ENCODE data around the gene ZDHHC9. TPM values are rescaled to one million over a fixed set of nuclear protein-coding genes. Genes with fewer than 3 reads are reported as not detected.

The ZDHHC9 gene
- total RNA-seq, 2 donors from 2014 or later = 12.7 to 12.9 TPM

DNA sequence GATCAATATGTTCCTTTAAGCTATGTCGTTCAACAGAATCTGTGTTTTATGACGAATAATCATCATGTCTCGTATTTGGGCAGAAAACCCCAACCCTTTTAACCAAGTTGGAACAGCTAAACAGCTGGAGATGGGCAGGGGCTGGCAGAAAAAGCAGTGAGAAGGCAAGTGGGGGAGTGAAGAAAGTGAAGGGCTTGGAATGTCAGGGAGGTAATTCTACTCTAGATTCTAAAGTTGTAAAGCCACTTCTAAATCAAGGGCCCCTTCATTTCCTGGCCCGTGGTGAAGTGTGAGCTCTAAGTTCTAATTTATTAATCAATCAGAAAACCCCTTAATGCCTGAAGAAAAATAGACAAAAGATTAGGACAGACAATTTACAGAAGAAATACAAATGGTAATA, 43.5 kb downstream of the ZDHHC9 start:
- no peaks in the 10 kb centered on the region for H3K27me3 ChIP-seq
- no peaks in the 10 kb centered on the region for H3K9me3 ChIP-seq
- ATAC-seq (no peak), DNase-seq (no peak)
- no peaks in the 10 kb centered on the region for H3K4me1 ChIP-seq
- WGBS, 2 donors = 85 to 96% methylated on average over 4 of the region's 4 CpGs
- H3K27ac ChIP-seq = no peak overlapping the region
- no peak for TF ChIP-seq POLR2A (IDR thresholded peaks at IDR 0.05)
- no peak for TF ChIP-seq CTCF (IDR thresholded peaks at IDR 0.05)
- no peaks in the 10 kb centered on the region for H3K36me3 ChIP-seq (replicated peaks in 1 of 2; ENCODE audit: insufficient read depth in 1 of 2, low read depth in 2 of 2)
- no peak overlapping the region for H3K4me3 ChIP-seq
- intact Hi-C loops (cut with DNase I) = no loop called here

DNA sequence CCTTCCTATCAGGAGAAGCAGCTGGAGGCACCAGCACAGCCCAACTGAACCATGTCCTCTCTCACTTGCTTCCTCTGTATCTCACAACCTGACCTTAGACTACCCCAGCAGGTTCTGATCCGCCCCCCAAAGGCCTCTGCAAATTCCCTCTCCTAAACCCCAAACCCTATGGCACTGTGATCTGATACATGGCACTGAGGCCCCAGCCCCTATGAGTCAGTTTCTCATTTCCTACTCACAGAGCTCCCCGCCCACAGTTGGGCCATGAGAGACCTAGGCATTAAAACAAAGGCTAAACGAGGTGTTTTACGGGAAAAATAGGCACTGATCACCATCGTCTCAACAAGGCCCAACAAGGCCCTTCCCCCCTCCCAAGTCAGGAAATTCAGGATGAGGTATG, 44.8 kb downstream of the ZDHHC9 start:
- no peaks in the 10 kb centered on the region for H3K27me3 ChIP-seq
- H3K9me3 ChIP-seq = no peaks in the 10 kb centered on the region
- no peaks in the 10 kb centered on the region for H3K36me3 ChIP-seq (replicated peaks in 1 of 2; ENCODE audit: insufficient read depth in 1 of 2, low read depth in 2 of 2)
- ATAC-seq (no peak), DNase-seq (no peak)
- intact Hi-C loops (cut with DNase I) = no loop called here
- TF ChIP-seq POLR2A (IDR thresholded peaks at IDR 0.05) (no peak), CTCF (IDR thresholded peaks at IDR 0.05) (no peak)
- WGBS, 2 donors = 89 to 94% methylated on average over 4 to 5 of the region's 5 CpGs
- H3K27ac ChIP-seq = no peak overlapping the region
- no peaks in the 10 kb centered on the region for H3K4me1 ChIP-seq
- H3K4me3 ChIP-seq = no peak overlapping the region

DNA sequence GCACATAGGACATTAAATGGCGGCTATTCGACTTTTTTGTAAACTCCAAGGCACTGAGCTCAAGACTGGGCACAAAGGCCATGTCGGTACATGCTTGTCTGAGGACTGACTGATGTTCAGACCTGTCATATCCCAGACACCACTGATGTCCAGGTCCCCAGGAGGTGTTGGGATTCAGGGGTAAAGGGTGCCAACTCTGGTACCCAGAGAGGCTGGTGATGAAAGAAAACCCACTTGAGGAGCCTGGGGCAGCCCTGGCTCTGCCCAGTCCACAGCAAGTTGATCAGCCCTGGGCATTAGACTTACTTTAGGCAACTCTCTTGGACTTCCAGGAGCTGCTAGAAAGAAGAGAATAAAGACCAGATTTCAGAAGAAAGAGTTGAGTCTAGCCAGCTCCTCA, 45.2 kb downstream of the ZDHHC9 start:
- intact Hi-C loops (cut with DNase I) = no loop called here
- Histone ChIP-seq H3K4me3 (no peak overlapping the region), H3K27ac (no peak overlapping the region), H3K36me3 (replicated peaks in 1 of 2; ENCODE audit: insufficient read depth in 1 of 2, low read depth in 2 of 2) (no peaks in the 10 kb centered on the region), H3K27me3 (no peaks in the 10 kb centered on the region), H3K9me3 (no peaks in the 10 kb centered on the region), H3K4me1 (no peaks in the 10 kb centered on the region)
- no peak for TF ChIP-seq POLR2A (IDR thresholded peaks at IDR 0.05)
- no peak for TF ChIP-seq CTCF (IDR thresholded peaks at IDR 0.05)
- 82 to 91% methylated on average over 3 of the region's 3 CpGs for WGBS, 2 donors
- DNase-seq (no peak), ATAC-seq (no peak)

DNA sequence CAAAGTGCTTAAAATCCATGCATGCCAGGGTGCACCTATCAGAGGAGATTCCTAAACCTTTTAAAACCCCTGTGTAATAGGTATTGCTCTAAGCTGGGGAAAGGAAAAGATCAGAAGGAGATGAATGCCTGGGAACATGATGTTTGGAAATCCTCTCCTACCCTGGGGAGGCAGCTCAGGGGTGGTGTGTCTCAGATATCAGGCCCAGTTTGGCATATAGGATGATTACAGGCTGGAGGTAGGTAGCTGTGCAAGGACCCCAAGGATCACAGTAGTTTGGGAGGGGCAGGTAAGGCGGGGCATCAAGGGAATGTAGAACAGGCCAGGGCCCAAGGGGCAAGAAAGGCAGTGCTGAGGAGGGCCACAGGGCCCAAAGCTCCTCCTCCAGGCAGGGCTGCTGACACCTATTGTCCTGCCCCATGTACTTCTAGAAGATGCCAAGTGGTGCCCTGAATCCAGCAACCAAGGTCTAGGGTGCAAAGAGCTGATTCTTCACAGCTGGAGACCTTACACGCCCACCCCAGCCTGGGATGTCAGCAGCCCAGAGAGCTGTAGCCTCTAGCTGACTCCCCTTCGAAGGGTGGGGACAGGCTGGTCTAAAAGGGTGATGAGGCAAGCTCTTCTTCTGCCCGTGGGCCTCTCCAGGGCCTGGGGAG, 46.3 kb downstream of the ZDHHC9 start:
- DNase-seq (no peak), ATAC-seq (no peak)
- no peak overlapping the region for H3K27ac ChIP-seq
- WGBS, 2 donors = 80 to 100% methylated on average over 1 to 2 of the region's 4 CpGs
- no peaks in the 10 kb centered on the region for H3K4me1 ChIP-seq
- no peaks in the 10 kb centered on the region for H3K9me3 ChIP-seq
- no peaks in the 10 kb centered on the region for H3K27me3 ChIP-seq
- H3K4me3 ChIP-seq = no peak overlapping the region
- no peaks in the 10 kb centered on the region for H3K36me3 ChIP-seq (replicated peaks in 1 of 2; ENCODE audit: insufficient read depth in 1 of 2, low read depth in 2 of 2)
- intact Hi-C loops (cut with DNase I) = no loop called here
- TF ChIP-seq POLR2A (IDR thresholded peaks at IDR 0.05) (no peak), CTCF (IDR thresholded peaks at IDR 0.05) (no peak)

GRCh38 chrX:129795584-129795983, 48.1 kb downstream of the ZDHHC9 start:
- Histone ChIP-seq H3K9me3 (no peaks in the 10 kb centered on the region), H3K4me3 (no peak overlapping the region), H3K27ac (no peak overlapping the region), H3K4me1 (no peaks in the 10 kb centered on the region), H3K36me3 (replicated peaks in 1 of 2; ENCODE audit: insufficient read depth in 1 of 2, low read depth in 2 of 2) (no peaks in the 10 kb centered on the region), H3K27me3 (no peaks in the 10 kb centered on the region)
- 100% methylated on average over 1 of the region's 1 CpG; no CpG with 5 or more reads in 1 of the 2 donors for WGBS, 2 donors
- no peak for DNase-seq
- intact Hi-C loops (cut with DNase I) = no loop called here
- TF ChIP-seq CTCF (IDR thresholded peaks at IDR 0.05) (no peak), POLR2A (IDR thresholded peaks at IDR 0.05) (no peak)
- no peak for ATAC-seq

Measured in body of pancreas (tissue), 4 donors.